Measurements from ENCODE around the gene UTP15.

The UTP15 gene

GRCh38 chr5:73623901-73624404 lies 58.4 kb downstream of the UTP15 start:
- DNase-seq (ENCODE audit: low read depth), result no peak

GRCh38 chr5:73624888-73625287 lies 59.3 kb downstream of the UTP15 start:
- no peak for DNase-seq (ENCODE audit: low read depth)

DNA sequence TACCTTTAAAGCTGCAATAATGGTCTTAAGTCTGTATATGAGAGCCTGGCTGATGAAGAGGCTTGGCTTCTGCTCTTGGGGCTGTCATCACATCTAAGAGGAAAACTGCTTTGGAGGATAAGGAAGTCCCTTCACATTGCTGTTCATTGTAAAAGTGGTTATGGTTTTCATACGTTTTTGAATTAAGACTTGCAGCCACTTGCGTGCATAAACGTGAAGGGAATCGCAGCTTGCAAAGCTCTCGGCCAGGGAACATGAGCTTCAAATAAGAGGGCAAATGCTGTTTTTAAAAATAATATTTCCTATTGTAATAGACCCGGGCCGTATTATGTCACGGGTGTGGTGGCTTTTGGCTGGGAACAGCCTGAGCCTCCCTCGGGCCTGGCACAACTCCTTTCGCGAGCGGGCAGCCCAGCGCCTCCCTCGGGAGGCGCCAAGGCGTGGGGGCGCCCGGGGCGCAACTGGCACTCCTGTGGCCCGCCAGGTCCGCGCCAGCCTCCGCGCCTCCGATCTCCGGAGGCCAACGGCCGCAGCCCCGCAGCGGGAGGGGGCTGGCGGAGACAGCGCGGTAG lies 59.9 kb downstream of the UTP15 start:
- no peak for DNase-seq (ENCODE audit: low read depth)

DNA sequence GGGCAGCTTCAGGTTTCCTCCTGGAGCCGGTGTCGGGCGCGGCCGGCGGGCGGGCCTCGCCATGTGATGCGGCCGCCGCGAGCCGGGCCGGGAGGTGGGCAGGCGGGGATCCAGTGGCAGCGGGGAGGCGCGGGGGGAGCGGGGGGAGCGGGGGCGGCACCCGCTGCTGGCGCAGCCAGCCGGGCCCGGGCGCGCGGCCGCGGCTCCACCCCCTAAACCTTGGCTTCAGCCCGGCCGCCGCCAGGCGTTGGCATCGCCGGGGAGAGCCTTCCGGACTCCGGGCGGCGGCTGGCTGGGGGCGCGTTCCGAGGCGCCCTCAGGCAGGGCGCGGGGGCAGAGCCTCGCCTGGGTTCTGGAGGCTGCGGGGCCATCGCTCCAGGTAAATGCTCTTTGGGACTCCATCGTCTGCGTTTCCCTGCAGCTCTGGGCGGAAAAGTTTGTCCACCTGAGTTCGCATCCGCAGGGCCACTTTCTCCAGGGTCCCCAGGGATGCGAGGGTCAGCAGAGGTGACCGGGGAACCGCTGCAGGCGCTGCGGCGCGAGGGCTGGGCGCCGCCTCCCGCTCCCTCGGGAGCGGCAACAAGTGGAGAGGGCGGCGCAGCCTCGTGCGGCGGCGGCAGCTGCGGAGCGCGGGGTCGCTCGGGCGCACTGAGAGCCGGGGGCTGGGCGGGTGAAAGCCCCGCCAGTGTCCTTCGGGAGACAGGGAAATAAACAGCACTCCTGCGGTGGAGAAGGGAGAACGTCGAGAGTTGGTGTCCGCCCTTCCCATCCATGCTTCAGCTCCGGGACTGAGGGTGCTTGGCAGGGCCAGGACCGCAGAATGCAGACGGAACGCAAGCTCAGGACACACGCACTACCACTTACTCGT lies 60.6 kb downstream of the UTP15 start, which contains the start of gene ARHGEF28:
Gene ARHGEF28, plus strand, starts transcription at position 253 of the 868 bp plus-strand sequence. CDS start 58,656 bp downstream, outside the sequence.
- DNase-seq (ENCODE audit: low read depth), result no peak

DNA sequence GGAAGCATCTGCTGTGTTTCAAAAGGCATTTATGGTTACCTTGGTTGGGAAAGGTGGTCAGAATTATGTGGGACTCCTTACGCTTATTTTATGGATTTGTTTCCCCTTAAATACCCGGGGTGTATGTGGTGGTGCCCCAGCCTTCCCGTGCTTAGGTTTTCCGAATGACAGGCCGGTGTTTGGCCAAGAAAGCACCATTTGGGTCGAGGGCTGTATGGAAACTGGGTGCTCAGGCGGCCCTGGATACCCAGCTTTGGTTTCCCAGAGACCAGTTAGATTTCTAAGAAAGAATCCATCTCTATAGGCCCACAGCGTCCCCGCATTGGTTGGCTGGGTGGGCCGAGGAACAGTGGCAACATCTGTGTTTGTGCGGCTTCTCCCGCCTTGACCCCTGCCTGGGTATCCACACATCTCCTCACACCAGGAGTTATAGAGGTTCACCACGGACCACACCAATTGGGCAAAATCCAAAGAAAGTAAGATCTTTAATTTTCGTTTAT lies 61.3 kb downstream of the UTP15 start:
- DNase-seq (ENCODE audit: low read depth), result no peak

DNA sequence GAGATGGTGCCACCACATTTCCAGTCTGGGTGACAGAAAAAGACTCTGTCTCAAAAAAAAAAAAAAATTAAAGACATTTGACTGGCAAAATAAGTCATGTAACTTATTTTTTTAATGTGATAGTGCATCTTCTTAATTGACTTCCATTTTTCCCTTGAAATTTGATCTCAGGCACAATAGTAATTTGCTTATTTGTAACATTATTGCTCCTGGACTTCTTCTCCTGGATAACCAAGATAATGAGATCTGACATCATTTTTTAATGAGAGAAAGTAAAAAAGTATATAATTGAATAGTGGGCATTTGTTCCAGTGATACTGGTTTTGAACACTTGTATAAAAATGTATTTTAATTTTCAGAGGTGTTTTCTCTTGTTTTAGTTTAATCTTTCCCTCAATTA lies 63.9 kb downstream of the UTP15 start:
- DNase-seq (ENCODE audit: low read depth), result no peak

GRCh38 chr5:73630765-73631164 lies 65.2 kb downstream of the UTP15 start:
- DNase-seq (ENCODE audit: low read depth), result no peak

- DNase-seq (ENCODE audit: low read depth), result no peak
These were observed 66.0 kb downstream of the UTP15 start for GRCh38 chr5:73631500-73631899.

All from GM04503 (cell line).